Measurements from ENCODE around the gene PAPPA2. TPM values are rescaled to one million over a fixed set of nuclear protein-coding genes. Genes with fewer than 3 reads are reported as not detected.

PAPPA2 gene
- total RNA-seq, 2 experiments from 2014 or later: 0.29 to 1.2 TPM

DNA sequence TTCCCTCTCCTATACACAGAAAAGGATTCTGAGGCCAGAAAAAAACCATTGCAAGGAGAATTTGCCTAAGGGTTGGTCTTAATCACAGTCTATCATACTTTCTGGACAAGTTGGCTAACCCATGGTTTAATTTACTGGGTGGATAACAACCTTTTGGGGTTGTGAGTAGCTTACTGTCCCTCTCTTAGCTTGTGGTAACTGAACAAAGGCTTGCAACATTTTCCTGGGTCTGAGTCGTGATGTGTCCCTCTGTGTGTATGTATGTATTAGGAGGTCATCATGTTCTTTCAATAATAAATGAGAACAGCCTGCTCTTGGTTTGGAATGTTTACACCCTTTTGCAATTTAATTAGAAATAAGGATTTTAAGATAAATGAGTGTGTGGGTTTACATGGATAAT is 36.7 kb downstream of the PAPPA2 start:
- ChIA-PET CTCF (no interaction called here), POLR2A (no interaction called here)

DNA sequence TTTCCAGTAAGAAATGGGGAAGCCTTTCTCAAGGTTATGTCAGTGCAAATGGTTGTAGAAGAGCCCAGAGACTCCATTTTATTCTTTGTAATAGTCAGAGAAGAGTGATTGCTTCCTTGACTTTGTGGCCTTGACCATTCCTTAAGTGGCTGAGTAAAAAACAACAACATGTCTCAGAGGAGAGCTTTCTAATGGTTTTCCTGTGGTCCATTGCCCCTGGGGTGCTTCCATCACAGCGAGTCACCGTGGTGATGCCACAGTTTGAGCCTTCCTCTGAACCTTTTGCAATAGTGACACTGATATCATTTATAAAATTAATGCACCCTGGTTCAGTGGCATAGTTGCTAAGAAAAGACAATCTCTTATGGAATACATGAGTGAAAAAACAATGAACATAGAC is 38.6 kb downstream of the PAPPA2 start:
- CTCF ChIA-PET: no interaction called here

DNA sequence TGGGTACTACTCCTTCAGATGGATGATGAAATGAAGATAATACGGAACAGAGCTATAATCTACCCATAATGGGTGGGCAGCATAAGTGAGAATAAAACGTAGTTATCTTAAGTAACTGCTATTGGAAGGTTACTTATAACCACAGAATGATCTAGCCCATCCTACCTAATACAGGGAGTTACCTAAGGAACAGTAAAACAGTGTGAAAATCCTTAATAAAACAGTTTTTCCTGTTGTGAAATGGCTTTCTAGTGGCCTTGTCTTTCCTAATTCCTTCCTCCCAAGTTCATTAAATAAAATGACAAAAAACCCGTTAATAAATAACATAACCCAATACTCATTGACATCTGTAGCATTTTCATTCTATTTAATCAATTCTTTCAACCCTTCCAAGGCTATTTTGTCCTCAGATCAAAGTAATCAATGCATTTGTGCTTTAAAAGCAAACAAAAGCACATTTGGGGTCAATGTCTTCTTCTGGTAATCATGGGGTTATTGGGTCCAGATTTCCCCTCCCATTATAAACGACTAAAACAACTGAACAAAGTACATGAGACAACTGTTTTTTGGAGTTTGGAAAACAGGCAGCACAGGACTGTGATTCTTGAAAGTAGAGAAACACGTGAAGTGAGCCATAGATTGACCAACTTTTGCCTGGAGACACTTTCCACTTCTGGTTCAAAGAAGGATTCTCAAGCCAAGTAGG is 42.0 kb downstream of the PAPPA2 start:
- ChIA-PET CTCF (no interaction called here), POLR2A (no interaction called here)

More for the DNA sequence above, 38.6 kb downstream of the PAPPA2 start:
- POLR2A ChIA-PET: no interaction called here

DNA sequence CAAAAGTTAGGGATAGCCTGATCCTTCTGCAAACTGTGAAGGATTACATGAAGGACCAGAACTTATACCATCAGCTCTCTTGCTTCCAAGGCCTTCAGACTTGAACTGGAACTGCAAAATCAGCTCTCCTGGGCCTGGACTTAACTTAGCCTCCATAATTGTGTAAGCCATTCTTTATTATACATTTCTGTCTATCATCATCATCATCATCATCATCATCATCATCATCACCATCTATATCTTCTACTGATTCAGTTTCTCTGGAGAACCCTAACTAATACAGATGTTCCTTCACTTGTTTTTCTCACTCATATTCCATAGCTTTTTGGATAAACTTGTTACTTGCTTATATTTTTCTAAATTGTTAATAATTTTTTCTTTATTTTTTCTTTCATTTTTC is 50.0 kb downstream of the PAPPA2 start:
- CTCF ChIA-PET: no interaction called here

DNA sequence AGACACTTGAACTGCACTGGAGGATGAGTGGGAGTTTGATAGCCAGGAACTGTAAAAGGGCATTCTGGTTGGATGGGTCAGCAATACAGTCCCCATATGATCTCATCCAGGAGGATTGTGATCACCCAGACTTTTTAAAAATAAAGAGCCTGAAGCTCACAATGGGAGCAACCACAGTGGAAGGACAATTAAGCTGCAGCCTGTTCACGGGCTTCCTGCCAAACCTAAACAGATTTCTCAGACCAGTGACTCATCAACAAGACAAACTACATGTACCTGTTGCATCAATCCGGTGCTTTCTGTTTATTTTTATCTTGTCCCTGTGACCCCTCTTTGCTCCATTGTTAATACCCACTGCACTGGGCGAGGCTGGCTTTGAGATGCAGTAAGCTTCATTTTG is 52.3 kb downstream of the PAPPA2 start:
- ChIA-PET POLR2A (no interaction called here), CTCF (no interaction called here)

More for the DNA sequence above, 50.0 kb downstream of the PAPPA2 start:
- POLR2A ChIA-PET: no interaction called here

DNA sequence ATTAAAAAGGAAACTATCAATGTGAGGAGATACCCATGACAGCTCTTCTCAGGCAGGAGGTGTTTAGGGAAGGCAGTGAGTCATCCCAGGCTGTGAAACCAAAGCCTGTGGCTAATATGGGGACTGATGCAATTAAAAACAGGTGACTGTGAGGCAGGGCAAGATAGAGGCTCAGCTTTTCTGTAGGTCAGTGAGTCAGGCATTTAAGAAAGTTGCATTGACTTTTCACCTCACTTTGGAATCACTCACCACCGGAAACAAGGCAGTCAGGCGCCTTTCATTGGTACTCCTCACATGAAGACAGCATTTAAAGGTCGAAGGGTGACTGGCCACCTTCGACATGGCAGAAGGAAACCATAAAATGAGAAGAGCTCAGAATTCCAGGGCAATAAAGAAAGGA is 54.5 kb downstream of the PAPPA2 start:
- POLR2A ChIA-PET: no interaction called here
- CTCF ChIA-PET: no interaction called here

DNA sequence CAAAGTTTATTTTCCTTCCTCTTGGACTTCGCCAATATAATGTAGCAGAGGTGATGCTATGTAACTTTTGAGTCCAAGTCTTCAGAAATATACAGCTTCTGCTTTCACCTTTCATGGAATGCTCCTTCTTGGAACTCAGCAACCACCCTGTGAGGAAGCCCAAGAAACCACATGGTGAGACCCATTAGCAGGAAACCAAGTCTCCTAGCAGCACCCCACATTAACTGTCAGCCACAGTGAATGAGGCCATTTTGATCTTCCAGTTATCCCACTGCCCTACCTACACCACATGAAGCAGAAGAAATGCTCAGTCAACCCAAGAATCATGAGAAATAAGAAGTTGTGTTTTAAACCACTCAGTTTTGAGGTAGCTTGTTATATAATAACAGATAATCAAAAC is 58.2 kb downstream of the PAPPA2 start:
- CTCF ChIA-PET: no interaction called here
- POLR2A ChIA-PET: no interaction called here

DNA sequence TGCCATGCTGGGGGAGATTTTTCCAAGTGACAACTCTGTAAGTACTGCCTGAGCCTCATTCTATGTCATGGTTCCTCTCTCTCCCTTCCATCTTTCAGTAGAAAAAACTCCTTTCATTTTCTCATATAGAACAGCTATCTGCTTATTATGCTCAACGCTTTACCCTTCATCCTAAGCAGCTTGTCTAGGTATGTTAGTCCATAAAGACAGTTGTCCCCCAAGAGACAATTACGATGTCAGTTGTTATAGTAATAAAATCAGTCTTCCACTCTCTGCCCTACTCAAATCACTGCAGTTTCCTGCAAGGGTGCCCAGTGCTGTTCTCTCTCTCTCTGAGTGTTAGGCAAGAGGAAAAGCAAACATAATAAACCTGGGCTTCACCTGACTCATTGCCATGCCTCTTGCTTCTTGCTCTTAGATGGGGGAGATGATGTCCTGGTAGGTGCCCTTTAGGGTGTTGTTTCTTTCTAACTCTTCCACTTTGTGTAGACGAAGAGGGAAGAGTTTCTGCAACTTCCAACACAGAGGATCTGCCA is 59.4 kb downstream of the PAPPA2 start:
- ChIA-PET CTCF (no interaction called here), POLR2A (no interaction called here)

DNA sequence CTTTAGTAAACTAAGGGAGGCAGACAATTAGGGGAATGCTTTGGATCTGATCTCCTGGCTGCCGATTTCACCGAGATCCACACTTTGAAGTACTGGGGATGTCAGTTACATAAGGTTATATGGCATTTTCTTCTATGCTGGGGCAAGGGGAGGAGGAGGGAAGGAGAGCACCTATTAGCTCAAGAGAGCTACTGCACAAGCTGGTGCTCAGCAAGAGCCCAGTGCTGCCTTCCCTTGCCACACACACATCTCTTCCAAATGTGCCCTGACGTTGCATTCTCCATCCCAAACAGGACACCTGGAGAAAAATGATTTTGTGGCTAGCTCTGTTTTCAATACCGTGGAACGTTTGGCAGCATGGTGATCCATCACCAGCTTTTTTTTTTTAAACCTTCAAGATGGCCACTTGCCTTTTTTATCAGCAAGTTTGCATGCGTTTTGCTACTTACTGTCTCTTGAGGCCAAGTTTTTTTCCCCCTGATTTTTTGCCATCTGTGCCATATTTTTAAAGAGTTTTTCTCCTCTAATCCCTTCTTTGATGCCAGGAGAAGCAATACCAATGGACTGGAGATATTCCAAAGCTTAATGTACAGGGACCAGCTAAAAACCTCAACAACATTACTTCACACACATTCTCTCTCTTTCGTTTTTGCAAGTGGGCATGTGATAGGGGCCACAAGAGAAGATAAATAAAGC is 66.6 kb downstream of the PAPPA2 start:
- CTCF ChIA-PET: interaction anchor here (0.6 kb wide), 1 partner anchor 295 kb away, joined by 3 read pairs; no protein-coding TSS in a partner anchor
- POLR2A ChIA-PET: no interaction called here

DNA sequence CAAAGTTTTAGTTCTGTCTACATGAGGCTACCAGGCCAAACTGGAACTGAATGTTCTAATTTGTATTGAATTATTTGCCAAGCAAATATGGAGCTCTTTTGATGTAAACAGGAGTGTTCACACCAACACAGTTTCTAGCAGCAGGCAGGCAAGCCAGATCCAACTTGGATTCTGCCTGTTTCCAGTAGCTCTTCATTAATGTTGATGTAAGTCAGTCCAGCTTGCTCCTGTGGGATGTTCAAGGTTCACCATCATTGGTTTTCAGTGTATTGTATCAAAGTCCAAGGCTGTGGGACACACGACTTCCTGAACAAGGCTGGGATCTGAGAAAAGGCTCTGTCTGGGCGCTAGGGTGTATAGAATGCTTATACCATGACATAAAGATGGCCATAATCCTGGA is 68.1 kb downstream of the PAPPA2 start:
- POLR2A ChIA-PET: no interaction called here
- CTCF ChIA-PET: no interaction called here

DNA sequence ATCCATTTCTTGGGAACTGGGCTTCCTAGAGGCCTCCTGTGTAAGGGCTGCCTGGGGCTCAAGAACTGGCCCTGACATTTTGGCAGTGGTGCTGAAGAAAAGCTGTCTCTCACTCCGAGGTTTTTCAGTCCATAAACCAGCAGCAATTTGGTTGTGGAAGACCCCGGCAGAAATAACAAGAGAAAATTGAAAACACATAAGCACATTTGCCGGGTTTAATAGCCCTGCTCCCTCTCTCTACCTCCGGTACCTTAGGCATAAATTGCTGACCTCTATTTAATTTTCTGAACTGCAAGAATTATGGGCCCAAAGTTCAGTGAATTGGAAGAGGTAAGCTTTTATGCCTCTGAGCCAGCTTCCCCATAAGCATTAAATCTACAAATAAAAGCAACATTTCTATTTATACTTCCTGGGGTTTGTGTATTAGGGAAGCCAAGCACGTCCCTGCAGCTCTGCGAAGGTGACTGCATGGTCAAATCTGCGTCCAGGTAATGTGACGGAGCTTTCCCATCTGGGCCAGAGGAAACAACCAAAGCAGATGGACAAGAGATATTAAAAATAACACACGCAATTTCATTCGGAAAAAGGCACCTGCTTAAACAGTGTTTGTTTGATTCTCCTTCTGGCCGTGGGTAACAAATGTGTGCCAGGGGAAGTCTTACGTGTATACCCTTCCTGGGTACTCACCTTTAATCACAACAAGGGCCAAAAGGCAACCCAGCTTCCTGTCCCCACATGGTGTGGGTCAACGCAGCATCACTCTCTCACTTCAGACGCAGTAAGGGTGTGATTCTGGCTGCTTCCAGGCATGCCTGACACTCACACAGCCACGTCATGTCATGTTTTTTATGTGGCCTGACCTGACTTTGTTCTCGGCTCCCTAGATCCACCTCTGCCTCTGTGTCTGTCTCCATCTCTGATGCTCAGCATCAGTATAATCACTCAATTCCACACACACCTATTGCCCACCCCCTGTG is 69.2 kb downstream of the PAPPA2 start:
- CTCF ChIA-PET: no interaction called here
- POLR2A ChIA-PET: no interaction called here

DNA sequence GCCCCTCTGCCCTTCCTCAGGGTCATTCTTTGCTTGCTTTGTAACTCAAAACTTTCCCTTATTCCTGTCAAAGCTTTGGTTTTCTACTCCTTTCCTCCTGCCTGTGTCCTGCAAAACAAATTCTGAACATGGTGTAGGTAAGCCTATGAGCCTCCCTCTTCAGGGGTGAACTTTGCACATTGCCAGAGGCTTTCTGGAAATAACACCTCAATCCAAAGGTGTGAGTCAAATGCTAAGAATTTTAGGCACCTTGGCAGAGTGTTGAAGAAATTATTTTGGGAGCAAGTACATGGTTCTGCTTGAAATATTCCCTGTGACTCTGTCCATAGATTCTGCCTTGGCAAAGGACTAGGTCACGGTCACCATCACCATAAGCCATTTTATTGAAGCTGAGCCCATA is 70.0 kb downstream of the PAPPA2 start:
- POLR2A ChIA-PET: no interaction called here
- CTCF ChIA-PET: no interaction called here

DNA sequence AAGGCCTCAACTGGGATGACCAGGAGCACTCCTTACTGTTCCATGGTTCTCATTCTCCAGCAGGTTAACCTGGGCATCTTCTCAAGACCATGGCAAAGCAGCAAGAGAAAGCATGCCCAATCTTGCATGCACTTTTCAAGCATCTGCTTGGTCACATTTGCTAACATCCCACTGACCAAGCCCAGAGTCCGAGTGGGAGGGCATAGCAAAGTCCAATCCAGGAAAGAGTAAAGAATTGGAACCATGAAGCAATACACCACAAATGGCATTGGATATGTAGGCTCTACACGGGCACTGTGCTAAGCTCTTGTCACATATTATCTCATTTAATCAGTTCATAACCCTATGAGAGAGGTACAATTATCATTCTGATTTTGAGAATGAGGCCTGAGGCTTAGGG is 73.6 kb downstream of the PAPPA2 start:
- ChIA-PET CTCF (no interaction called here), POLR2A (no interaction called here)

DNA sequence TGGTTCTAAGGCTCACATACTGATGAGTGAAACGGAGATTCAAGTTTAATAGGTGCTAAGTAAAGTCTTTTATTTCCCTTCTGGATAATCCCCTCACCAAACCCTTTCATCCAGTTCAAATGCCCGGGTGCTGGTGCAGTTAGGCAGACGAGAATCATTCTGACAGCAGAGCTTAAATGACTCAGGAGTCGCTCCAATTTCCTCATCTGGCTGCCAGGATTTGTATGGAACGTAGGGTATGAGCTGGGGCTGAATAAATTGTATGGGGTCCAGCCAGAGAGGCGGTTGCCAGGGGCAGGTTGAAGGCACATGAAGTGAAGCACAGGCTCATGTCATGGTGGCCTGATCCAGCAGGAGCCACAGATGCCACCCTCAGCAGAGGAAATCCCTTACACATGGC is 76.0 kb downstream of the PAPPA2 start:
- CTCF ChIA-PET: no interaction called here
- POLR2A ChIA-PET: no interaction called here

DNA sequence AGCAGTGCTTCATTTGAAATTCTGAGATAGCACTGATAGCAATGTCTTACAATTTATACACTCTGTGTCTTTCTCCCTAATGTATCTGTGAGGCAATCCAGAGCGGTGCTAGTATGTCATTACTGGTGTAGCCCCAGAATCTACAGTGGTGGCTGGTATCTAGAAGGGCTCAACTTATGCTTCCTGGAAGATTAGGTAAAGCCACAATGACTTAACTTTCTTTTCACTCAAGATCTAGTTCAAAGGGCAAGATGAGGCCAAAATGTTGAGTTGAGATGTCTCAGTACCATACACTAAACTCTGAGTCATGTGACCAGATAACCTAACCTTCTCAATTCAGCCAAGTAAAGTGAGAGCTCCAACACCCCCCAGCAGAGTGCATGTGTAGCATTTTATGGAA is 77.5 kb downstream of the PAPPA2 start:
- ChIA-PET POLR2A (no interaction called here), CTCF (no interaction called here)

DNA sequence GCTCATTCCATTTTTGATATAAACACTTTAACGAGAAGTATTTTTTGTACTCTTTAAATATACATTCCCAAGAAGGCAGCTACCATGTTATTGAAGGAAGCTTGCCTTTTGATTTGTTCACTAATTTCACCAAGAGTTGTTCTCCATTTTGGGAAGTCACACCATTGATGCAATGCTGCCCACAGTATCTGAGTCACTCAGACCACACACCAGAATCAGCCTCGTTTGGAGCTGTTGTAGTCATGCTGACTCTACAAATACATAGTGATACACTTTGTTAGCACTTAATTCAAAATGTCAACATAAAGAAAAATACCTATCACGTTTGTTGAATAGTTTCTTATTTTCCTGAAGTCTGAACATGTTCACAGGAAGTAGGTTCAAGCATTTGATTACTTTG is 78.7 kb downstream of the PAPPA2 start:
- ChIA-PET CTCF (no interaction called here), POLR2A (no interaction called here)

DNA sequence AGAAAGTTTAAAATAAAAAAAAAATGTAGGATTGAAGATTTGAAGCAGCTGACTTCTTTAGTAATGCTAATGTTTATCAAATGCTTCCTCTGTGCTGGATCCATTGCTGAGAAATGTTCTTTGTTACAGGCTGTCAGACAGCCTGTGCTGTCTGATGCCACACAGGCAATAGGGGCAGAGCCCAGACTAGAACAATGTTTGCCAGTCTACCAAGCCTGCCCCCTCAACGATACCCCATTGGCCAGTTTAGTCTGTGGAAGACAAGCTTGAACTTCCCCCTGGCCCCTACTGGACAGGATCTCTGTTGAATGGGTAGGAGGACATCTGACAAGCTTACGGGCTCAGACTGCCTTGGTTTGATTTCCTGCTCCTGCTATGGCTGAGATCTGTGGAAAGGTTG is 79.4 kb downstream of the PAPPA2 start:
- ChIA-PET POLR2A (no interaction called here), CTCF (no interaction called here)

DNA sequence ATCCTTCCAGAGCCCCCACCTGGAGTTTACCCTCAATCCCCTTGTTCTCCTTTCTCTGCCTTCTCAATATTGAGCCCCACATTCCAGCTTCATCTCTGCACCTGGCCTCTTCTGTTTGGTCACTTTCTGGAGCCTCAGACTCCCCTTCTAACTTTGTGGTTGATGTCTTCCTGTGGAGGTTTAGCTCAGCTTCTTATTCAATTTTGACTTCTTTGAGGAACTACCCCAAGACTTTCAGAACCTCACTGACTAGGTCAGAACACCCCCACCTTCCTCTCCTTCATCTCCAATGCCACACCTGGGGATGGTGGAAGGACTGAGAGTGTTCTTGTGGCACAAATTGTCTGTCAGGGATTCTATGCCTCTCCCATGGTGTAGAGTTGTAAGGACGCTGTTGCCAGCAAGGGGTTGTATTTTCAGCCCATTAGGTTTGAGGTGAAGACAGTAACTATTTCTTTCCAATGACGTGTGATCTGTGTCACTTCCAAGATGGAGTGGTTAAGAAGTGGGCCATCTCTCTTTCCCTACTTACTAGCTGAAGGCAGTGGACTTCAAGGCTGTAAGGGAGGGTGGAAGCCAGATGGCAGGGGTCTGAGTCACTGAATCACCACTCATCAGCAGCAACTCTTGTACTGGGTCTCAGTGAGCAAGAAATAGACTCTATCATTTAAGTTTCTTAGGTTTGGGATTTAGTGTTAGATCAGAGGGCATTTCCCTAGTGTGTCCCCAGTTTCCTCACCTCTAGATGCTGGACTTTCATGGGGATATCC is 80.6 kb downstream of the PAPPA2 start:
- CTCF ChIA-PET: no interaction called here
- POLR2A ChIA-PET: no interaction called here

DNA sequence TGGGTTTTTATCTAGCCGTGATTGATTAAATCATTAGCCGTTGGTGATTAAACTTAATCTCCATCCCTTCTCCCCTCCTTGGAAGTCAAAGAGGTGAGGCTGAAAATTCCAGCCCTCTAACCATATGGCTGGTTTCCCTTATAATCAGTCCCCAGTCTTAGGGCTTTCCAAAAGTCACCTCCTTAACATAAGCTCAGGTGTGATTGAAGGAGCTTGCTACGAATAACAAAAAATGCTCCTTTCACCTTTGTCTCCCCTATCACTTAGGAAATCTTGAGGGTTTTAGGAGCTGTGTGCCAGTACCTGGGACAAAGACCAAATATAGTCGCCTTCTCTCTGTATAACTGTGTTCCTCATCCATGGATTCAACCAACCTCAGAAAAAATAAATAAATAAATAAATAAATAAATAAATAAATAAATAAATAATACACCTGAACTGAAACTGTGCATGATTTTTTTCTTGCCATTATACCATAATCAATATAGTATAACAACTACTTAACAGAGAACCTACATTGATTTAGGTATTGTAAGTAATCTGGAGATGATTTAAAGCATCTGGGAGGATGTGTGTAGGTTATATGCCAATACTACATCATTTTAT is 82.2 kb downstream of the PAPPA2 start:
- CTCF ChIA-PET: no interaction called here
- POLR2A ChIA-PET: no interaction called here

DNA sequence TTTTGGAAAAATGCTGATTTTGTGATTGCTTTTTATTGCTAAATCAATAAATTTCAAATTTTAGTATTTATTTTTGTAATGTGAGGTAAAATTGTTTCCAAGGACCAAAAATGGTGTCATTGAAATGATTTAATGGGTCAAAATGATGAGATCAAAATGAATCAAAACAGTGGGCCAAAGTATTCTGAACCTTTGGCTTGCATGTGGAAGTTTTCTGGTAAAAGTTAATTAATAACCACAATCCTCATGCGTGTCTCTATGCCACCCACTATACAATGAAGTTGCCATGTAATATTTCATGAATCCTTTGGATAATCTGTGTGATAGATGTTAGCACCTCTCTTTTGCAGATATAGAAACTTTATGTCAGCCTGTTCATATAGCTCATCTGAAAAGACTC is 83.8 kb downstream of the PAPPA2 start:
- ChIA-PET POLR2A (no interaction called here), CTCF (no interaction called here)
